ENCODE results near the gene ZBP1.

GRCh38 chr20:57600320-57601210 lies 19.7 kb downstream of the ZBP1 start:
- no peak for TF ChIP-seq CTCF (conservative IDR thresholded peaks at IDR 0.05; ENCODE audit: low read length)
- TF ChIP-seq EZH2phosphoT487 (IDR thresholded peaks at IDR 0.05; ENCODE audit: borderline replicate concordance) = no peak

All from Loucy (cell line).